ENCODE results near the gene SERBP1.
"Not testable (repeated sequence)": the region's sequence is repeated elsewhere in the genome, so short reads cannot be mapped to it uniquely, and the experiment has no call there.

The SERBP1 gene

GRCh38 chr1:67418839-67419586 lies 11.2 kb downstream of the SERBP1 start:
- TF ChIP-seq CTCF (IDR thresholded peaks at IDR 0.05; ENCODE audit: control extremely low read depth, extremely low read depth, low read depth, missing control alignments): no peak
- DNase-seq (ENCODE audit: extremely low spot score): no peak
- ChIA-PET CTCF (interaction anchor here (0.9 to 3.3 kb wide), 5 partner anchors 8 to 105 kb away, joined by 3 to 9 read pairs (median 6); partner anchors contain the start of gene SERBP1), POLR2A (interaction anchor here (1.9 kb wide), 1 partner anchor 11 kb away, joined by 5 read pairs; no protein-coding TSS in a partner anchor)

- ChIA-PET POLR2A (interaction anchor here (0.5 to 1.9 kb wide), 6 partner anchors 10 to 235 kb away, joined by 3 to 5 read pairs (median 3); no protein-coding TSS in a partner anchor), CTCF (interaction anchor here (1.9 to 3.3 kb wide), 2 partner anchors 9 to 12 kb away, joined by 7 to 9 read pairs; partner anchors contain the start of gene SERBP1)
- DNase-seq (ENCODE audit: extremely low spot score): not testable (repeated sequence)
Observed at GRCh38 chr1:67417733-67418132, 12.5 kb downstream of the SERBP1 start.

GRCh38 chr1:67415041-67415440 lies 15.2 kb downstream of the SERBP1 start:
- ChIA-PET POLR2A (interaction anchor here (0.6 to 1.2 kb wide), 3 partner anchors 14 to 181 kb away, joined by 3 to 4 read pairs (median 4); no protein-coding TSS in a partner anchor), CTCF (no interaction called here)
- TF ChIP-seq CTCF (IDR thresholded peaks at IDR 0.05; ENCODE audit: control extremely low read depth, extremely low read depth, low read depth, missing control alignments): no peak
- DNase-seq (ENCODE audit: extremely low spot score): no peak

- ChIA-PET POLR2A (no interaction called here), CTCF (no interaction called here)
- TF ChIP-seq CTCF (IDR thresholded peaks at IDR 0.05; ENCODE audit: control extremely low read depth, extremely low read depth, low read depth, missing control alignments): no peak
- no peak for DNase-seq (ENCODE audit: extremely low spot score)
Observed at GRCh38 chr1:67414574-67414973, 15.6 kb downstream of the SERBP1 start.

GRCh38 chr1:67413101-67413500 lies 17.1 kb downstream of the SERBP1 start:
- CTCF ChIA-PET: interaction anchor here (1.4 kb wide), 1 partner anchor 16 kb away, joined by 5 read pairs; no protein-coding TSS in a partner anchor
- POLR2A ChIA-PET: interaction anchor here (1.2 kb wide), 1 partner anchor 13 kb away, joined by 3 read pairs; no protein-coding TSS in a partner anchor
- not testable (repeated sequence) for DNase-seq (ENCODE audit: extremely low spot score)

GRCh38 chr1:67408148-67408547 lies 22.1 kb downstream of the SERBP1 start:
- CTCF ChIA-PET: interaction anchor here (1.3 to 2.0 kb wide), 5 partner anchors 9 to 92 kb away, joined by 3 to 5 read pairs (median 4); no protein-coding TSS in a partner anchor
- no peak for TF ChIP-seq CTCF (IDR thresholded peaks at IDR 0.05; ENCODE audit: control extremely low read depth, extremely low read depth, low read depth, missing control alignments)
- DNase-seq (ENCODE audit: extremely low spot score): no peak
- POLR2A ChIA-PET: interaction anchor here (0.6 to 1.6 kb wide), 2 partner anchors 10 to 13 kb away, joined by 5 to 6 read pairs; no protein-coding TSS in a partner anchor

GRCh38 chr1:67407498-67407897 lies 22.7 kb downstream of the SERBP1 start:
- ChIA-PET CTCF (interaction anchor here (1.4 to 2.0 kb wide), 4 partner anchors 9 to 93 kb away, joined by 3 to 5 read pairs (median 4); no protein-coding TSS in a partner anchor), POLR2A (interaction anchor here (1.6 kb wide), 1 partner anchor 11 kb away, joined by 5 read pairs; no protein-coding TSS in a partner anchor)
- no peak for DNase-seq (ENCODE audit: extremely low spot score)
- TF ChIP-seq CTCF (IDR thresholded peaks at IDR 0.05; ENCODE audit: control extremely low read depth, extremely low read depth, low read depth, missing control alignments): no peak

Data from GM10248 (cell line).